Liver (tissue), 9 donors: ENCODE results near the gene TSGA10IP. TPM values are rescaled to one million over a fixed set of nuclear protein-coding genes. Genes with fewer than 3 reads are reported as not detected.

Source experiments
- DNase-seq: peaks from one replicate; pipeline ENCODE4 v3.0.0-alpha.2; 2017; ENCODE audit warnings: low spot score
- H3K27ac ChIP-seq, 2 donors: one replicate each; pipeline ENCODE4 v1.7.0; 2013; ENCODE audit warnings: inconsistent platforms in 2 of 2, low read length in 2 of 2, control low read depth in 1 of 2, low read depth in 1 of 2, mild to moderate bottlenecking in 1 of 2
- H3K27me3 ChIP-seq, 4 donors: one replicate each; pipeline versions ENCODE4 v1.6.1 to v1.7.0; 2013; ENCODE audit warnings: low read length in 3 of 4, inconsistent platforms in 1 of 4, mild to moderate bottlenecking in 1 of 4, moderate library complexity in 1 of 4; ENCODE audit not compliant: control insufficient read depth in 4 of 4, insufficient read depth in 4 of 4
- H3K36me3 ChIP-seq, 4 donors: one replicate each; pipeline versions ENCODE4 v1.6.1 to v1.7.0; 2013; ENCODE audit warnings: low read length in 3 of 4, mild to moderate bottlenecking in 3 of 4, low read depth in 1 of 4, moderate library complexity in 1 of 4; ENCODE audit not compliant: control insufficient read depth in 4 of 4, insufficient read depth in 3 of 4
- H3K4me1 ChIP-seq, 4 donors: one replicate each; pipeline versions ENCODE4 v1.6.1 to v1.7.0; 2013; ENCODE audit warnings: low read length in 3 of 4, mild to moderate bottlenecking in 3 of 4, moderate library complexity in 1 of 4; ENCODE audit not compliant: control insufficient read depth in 4 of 4, insufficient read depth in 4 of 4
- H3K4me3 ChIP-seq, 3 donors: one replicate each; pipeline versions ENCODE4 v1.6.1 to v1.7.0; 2013; ENCODE audit warnings: low read length in 3 of 3, control low read depth in 1 of 3, low read depth in 1 of 3, mild to moderate bottlenecking in 1 of 3
- H3K9ac ChIP-seq, 2 donors: one replicate each; pipeline ENCODE4 v1.7.0; 2013; ENCODE audit warnings: low read length in 2 of 2, mild to moderate bottlenecking in 2 of 2, moderate library complexity in 2 of 2, control low read depth in 1 of 2, low read depth in 1 of 2
- H3K9me3 ChIP-seq, 4 donors: one replicate each; pipeline versions ENCODE4 v1.6.1 to v1.7.0; 2013; ENCODE audit warnings: low read length in 3 of 4; ENCODE audit not compliant: control insufficient read depth in 4 of 4
- ATF3 ChIP-seq: IDR thresholded peaks from 2 replicates; pipeline ENCODE4 v1.6.1; 2016; ENCODE audit warnings: antibody characterized with exemption
- CTCF ChIP-seq: fragments of 150-350 bp; IDR thresholded peaks from 2 replicates; pipeline ENCODE4 v1.5.1; 2017; ENCODE audit warnings: improper control_type of control experiment, low read depth, low read length; ENCODE audit not compliant: missing input control
- FOXA1 ChIP-seq: IDR thresholded peaks from 2 replicates; pipeline ENCODE4 v1.6.1; 2016; ENCODE audit warnings: antibody characterized with exemption
- FOXA2 ChIP-seq: IDR thresholded peaks from 2 replicates; pipeline ENCODE4 v1.6.1; 2016; ENCODE audit warnings: antibody characterized with exemption
- GABPA ChIP-seq, 2 donors: IDR thresholded peaks in 1 of 2; conservative IDR thresholded peaks in 1 of 2; 2 replicates each; pipeline ENCODE4 v1.6.1; 2016; ENCODE audit warnings: antibody characterized with exemption in 2 of 2, mild to moderate bottlenecking in 1 of 2, moderate library complexity in 1 of 2
- HNF4A ChIP-seq, 2 donors: conservative IDR thresholded peaks; 2 replicates each; pipeline ENCODE4 v1.6.1; 2016; ENCODE audit warnings: antibody characterized with exemption in 2 of 2, mild to moderate bottlenecking in 2 of 2
- HNF4G ChIP-seq: IDR thresholded peaks from 2 replicates; pipeline ENCODE4 v1.6.1; 2016; ENCODE audit warnings: antibody characterized with exemption
- JUND ChIP-seq, 2 donors: IDR thresholded peaks; 2 replicates each; pipeline ENCODE4 v1.6.1; 2016; ENCODE audit warnings: antibody characterized with exemption in 2 of 2
- MAX ChIP-seq: IDR thresholded peaks from 2 replicates; pipeline ENCODE4 v1.6.1; 2016; ENCODE audit warnings: antibody characterized with exemption
- NR2F2 ChIP-seq: IDR thresholded peaks from 2 replicates; pipeline ENCODE4 v1.6.1; 2016; ENCODE audit warnings: antibody characterized with exemption
- RAD21 ChIP-seq, 2 donors: IDR thresholded peaks; 2 replicates each; pipeline ENCODE4 v1.6.1; 2016; ENCODE audit warnings: antibody characterized with exemption in 2 of 2, mild to moderate bottlenecking in 2 of 2
- REST ChIP-seq: IDR thresholded peaks from 2 replicates; pipeline ENCODE4 v1.6.1; 2016; ENCODE audit warnings: antibody characterized with exemption, mild to moderate bottlenecking
- RXRA ChIP-seq, 2 donors: IDR thresholded peaks; 2 replicates each; pipeline ENCODE4 v1.6.1; 2017 to 2018; ENCODE audit warnings: antibody characterized with exemption in 2 of 2, mild to moderate bottlenecking in 1 of 2
- SP1 ChIP-seq: IDR thresholded peaks from 2 replicates; pipeline ENCODE4 v1.6.1; 2018; ENCODE audit warnings: antibody characterized with exemption, mild to moderate bottlenecking
- TAF1 ChIP-seq: conservative IDR thresholded peaks from 2 replicates; pipeline ENCODE4 v1.6.1; 2016; ENCODE audit warnings: antibody characterized with exemption, mild to moderate bottlenecking
- YY1 ChIP-seq: IDR thresholded peaks from 2 replicates; pipeline ENCODE4 v1.6.1; 2016; ENCODE audit warnings: antibody characterized with exemption, mild to moderate bottlenecking
- ZBTB33 ChIP-seq: IDR thresholded peaks from 2 replicates; pipeline ENCODE4 v1.6.1; 2016; ENCODE audit warnings: antibody characterized with exemption
- WGBS: extraction: QIAGEN DNeasy Blood & Tissue Kit; methylation state at CpG from one replicate; pipeline ENCODE4 v1.1.7; 2013; 5-methylcytosine and 5-hydroxymethylcytosine counted together
- polyA plus RNA-seq, 2 donors: library from polyadenylated mRNA; stranded (reverse) in 1 of 2; unstranded in 1 of 2; fragments of 200-250 nt in 1 of 2; fragments of >200 nt in 1 of 2; fragmentation: Nextera tagmentation in 1 of 2; extraction: Ambion mirVana in 1 of 2; gene quantifications; one replicate each; pipeline versions ENCODE4 v1.2.1 to v1.2.3, GENCODE V29; 2013 to 2015
- total RNA-seq, 2 donors: library from RNA; depleted of rRNA; stranded (reverse); fragments of >200 nt; gene quantifications; one replicate each; pipeline ENCODE4 v1.2.3, GENCODE V29; 2014
- donor health status: healthy.
- donor health status: healthy.
- donor health status: healthy.
- donor health status: healthy.
- donor health status: healthy.

Gene TSGA10IP
- total and polyA plus RNA-seq, 4 donors = 0.02 TPM; not detected in 3

- 18% methylated on average over 10 of the region's 10 CpGs for WGBS
- peak; percentile 93 for DNase-seq
- peaks cover 0 to 2% (median 0%) of the 10 kb centered on the region in 4 donors for H3K36me3 ChIP-seq
- no peak overlapping the region for H3K9ac ChIP-seq
- no peaks in the 10 kb centered on the region for H3K4me1 ChIP-seq
- H3K27ac ChIP-seq = no peak overlapping the region
- no peaks in the 10 kb centered on the region for H3K9me3 ChIP-seq
- TF ChIP-seq HNF4A (conservative IDR thresholded peaks at IDR 0.05) (peak in 1 of 2 donors; percentile 5), GABPA (IDR thresholded peaks at IDR 0.05 in 1 of 2, conservative IDR thresholded peaks at IDR 0.05 in 1 of 2) (peak in 1 of 2 donors; percentile 65), FOXA2 (no peak), MAX (no peak), FOXA1 (no peak), REST (no peak), TAF1 (no peak), HNF4G (no peak), CTCF (peak; percentile 99), RXRA (IDR thresholded peaks at IDR 0.05) (peak in 1 of 2 donors; percentile 22), YY1 (no peak), JUND (IDR thresholded peaks at IDR 0.05) (no peak), NR2F2 (no peak), ATF3 (no peak), RAD21 (IDR thresholded peaks at IDR 0.05) (peak; percentile 98)
- H3K27me3 ChIP-seq = no peaks in the 10 kb centered on the region
- H3K4me3 ChIP-seq = no peak overlapping the region
Measured at GRCh38 chr11:65988791-65989592, 43.7 kb downstream of the TSGA10IP start.

- peaks cover 0 to 3% (median under 1%) of the 10 kb centered on the region in 4 donors for H3K36me3 ChIP-seq
- H3K4me3 ChIP-seq = no peak overlapping the region
- no peaks in the 10 kb centered on the region for H3K9me3 ChIP-seq
- no peak overlapping the region for H3K9ac ChIP-seq
- no peaks in the 10 kb centered on the region for H3K27me3 ChIP-seq
- DNase-seq = no peak
- no peak overlapping the region for H3K27ac ChIP-seq
- H3K4me1 ChIP-seq = no peaks in the 10 kb centered on the region
- WGBS = 86% methylated on average over 5 of the region's 5 CpGs
- TF ChIP-seq JUND (IDR thresholded peaks at IDR 0.05) = no peak
- TF ChIP-seq ATF3 = no peak
- no peak for TF ChIP-seq SP1
- no peak for TF ChIP-seq REST
- TF ChIP-seq TAF1 = no peak
- no peak for TF ChIP-seq MAX
- no peak for TF ChIP-seq NR2F2
- no peak for TF ChIP-seq ZBTB33
Measured at GRCh38 chr11:65992056-65992455, 46.8 kb downstream of the TSGA10IP start.
